Left lung (tissue), 10 donors: ENCODE data around the gene GRM7. TPM values are rescaled to one million over a fixed set of nuclear protein-coding genes. Genes with fewer than 3 reads are reported as not detected.

ENCODE experiments used
- ATAC-seq: fragments of 200-7000 bp; cut with Tn5 transposase; one replicate; pipeline ENCODE4 v1.9.1; 2020; ENCODE audit warnings: moderate library complexity
- DNase-seq, 4 donors: peaks; one replicate each; pipeline ENCODE4 v3.0.0-alpha.2; 2013 to 2020
- H3K27ac ChIP-seq, 2 donors: fragments of 200-600 bp; sonication (generic) in 1 of 2; one replicate each; pipeline versions ENCODE4 v1.5.0 to v1.8.0; 2020 to 2021
- H3K27me3 ChIP-seq, 2 donors: fragments of 200-600 bp; sonication (generic) in 1 of 2; one replicate each; pipeline versions ENCODE4 v1.5.0 to v1.8.0; 2020 to 2021
- H3K36me3 ChIP-seq, 2 donors: fragments of 200-600 bp; sonication (generic) in 1 of 2; one replicate each; pipeline versions ENCODE4 v1.5.0 to v1.8.0; 2020 to 2021
- H3K4me1 ChIP-seq, 2 donors: fragments of 200-600 bp; one replicate each; pipeline ENCODE4 v1.8.0; 2021
- H3K4me3 ChIP-seq, 2 donors: fragments of 200-600 bp; sonication (generic) in 1 of 2; one replicate each; pipeline versions ENCODE4 v1.5.0 to v1.8.0; 2020 to 2021; ENCODE audit warnings: mild to moderate bottlenecking in 1 of 2
- H3K9me3 ChIP-seq, 2 donors: fragments of 200-600 bp; sonication (generic) in 1 of 2; one replicate each; pipeline versions ENCODE4 v1.5.0 to v1.8.0; 2020 to 2021
- intact Hi-C, 2 donors: fragments of 100-400 bp; cut with DNase I; formaldehyde crosslinking; loops; one replicate each; pipeline versions ENCODE4 v1.11.2 to v1.14.2; 2022
- polyA plus RNA-seq, 6 donors: library from polyadenylated mRNA; unstranded; fragments of 120-200 nt; gene quantifications; one replicate each; pipeline ENCODE4 v1.2.1, GENCODE V29; 2013; ENCODE audit not compliant: insufficient read length in 6 of 6
- total RNA-seq, 2 donors: library from RNA; stranded (reverse); fragmentation: NEBNext Ultra II Directional; extraction: Animal tissue kit (Norgen Biotek cat#: 25700); gene quantifications; one replicate each; pipeline ENCODE4 v1.2.1, GENCODE V29; 2021
- TF ChIP-seq, protein P1 (sequence below), 2 donors: fragments of 200-600 bp; sonication (generic) in 1 of 2; IDR thresholded peaks; one replicate each; pipeline versions ENCODE4 v1.5.0 to v1.8.0; 2021; ENCODE audit warnings: antibody characterized with exemption in 2 of 2
- donor health status: DM: no; HTN: yes; CAD: no.
- donor health status: DM: no; HTN: no; CAD: no.

The GRM7 gene
- total and polyA plus RNA-seq, 8 donors: 0.04 to 0.72 (median 0.27) TPM

GRCh38 chr3:7158516-7158915 is 297.6 kb downstream of the GRM7 start:
- no peaks in the 10 kb centered on the region for H3K36me3 ChIP-seq
- no peak for DNase-seq
- no peak for ATAC-seq
- TF ChIP-seq, protein P1, sequence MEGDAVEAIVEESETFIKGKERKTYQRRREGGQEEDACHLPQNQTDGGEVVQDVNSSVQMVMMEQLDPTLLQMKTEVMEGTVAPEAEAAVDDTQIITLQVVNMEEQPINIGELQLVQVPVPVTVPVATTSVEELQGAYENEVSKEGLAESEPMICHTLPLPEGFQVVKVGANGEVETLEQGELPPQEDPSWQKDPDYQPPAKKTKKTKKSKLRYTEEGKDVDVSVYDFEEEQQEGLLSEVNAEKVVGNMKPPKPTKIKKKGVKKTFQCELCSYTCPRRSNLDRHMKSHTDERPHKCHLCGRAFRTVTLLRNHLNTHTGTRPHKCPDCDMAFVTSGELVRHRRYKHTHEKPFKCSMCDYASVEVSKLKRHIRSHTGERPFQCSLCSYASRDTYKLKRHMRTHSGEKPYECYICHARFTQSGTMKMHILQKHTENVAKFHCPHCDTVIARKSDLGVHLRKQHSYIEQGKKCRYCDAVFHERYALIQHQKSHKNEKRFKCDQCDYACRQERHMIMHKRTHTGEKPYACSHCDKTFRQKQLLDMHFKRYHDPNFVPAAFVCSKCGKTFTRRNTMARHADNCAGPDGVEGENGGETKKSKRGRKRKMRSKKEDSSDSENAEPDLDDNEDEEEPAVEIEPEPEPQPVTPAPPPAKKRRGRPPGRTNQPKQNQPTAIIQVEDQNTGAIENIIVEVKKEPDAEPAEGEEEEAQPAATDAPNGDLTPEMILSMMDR (IDR thresholded peaks at IDR 0.05): no peak
- H3K9me3 ChIP-seq: no peaks in the 10 kb centered on the region
- H3K27me3 ChIP-seq: no peaks in the 10 kb centered on the region
- intact Hi-C loops: no loop called here
- H3K27ac ChIP-seq: no peak overlapping the region
- no peaks in the 10 kb centered on the region for H3K4me1 ChIP-seq
- H3K4me3 ChIP-seq: no peak overlapping the region

DNA sequence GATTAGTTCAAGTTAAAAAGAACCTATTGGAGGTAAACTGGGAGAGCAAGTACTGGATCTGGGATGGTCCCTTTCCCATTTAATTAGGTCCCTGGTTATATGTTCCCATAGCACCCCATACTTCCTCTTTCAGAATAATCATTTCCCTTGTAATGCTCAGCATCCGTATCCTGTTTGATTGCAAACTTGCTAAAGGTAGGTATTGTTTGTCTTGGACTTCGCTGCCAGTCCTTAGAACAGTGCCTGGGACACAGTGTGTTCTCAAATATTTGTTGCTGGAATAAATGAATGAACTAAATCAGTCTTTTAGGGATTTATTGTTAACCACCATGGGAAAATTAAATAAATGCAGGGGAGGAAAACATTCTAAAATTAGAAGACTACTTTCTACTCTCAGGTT is 299.8 kb downstream of the GRM7 start:
- Histone ChIP-seq H3K36me3 (no peaks in the 10 kb centered on the region), H3K4me1 (no peaks in the 10 kb centered on the region), H3K27ac (no peak overlapping the region), H3K9me3 (no peaks in the 10 kb centered on the region), H3K27me3 (no peaks in the 10 kb centered on the region), H3K4me3 (no peak overlapping the region)
- ATAC-seq (no peak), DNase-seq (no peak)
- intact Hi-C loops: no loop called here
- TF ChIP-seq, protein P1 (IDR thresholded peaks at IDR 0.05): no peak

GRCh38 chr3:7166460-7166859 is 305.5 kb downstream of the GRM7 start:
- H3K4me3 ChIP-seq: no peak overlapping the region
- DNase-seq (peak in 2 of 4 donors; percentile 28 to 45), ATAC-seq (no peak)
- H3K27ac ChIP-seq: no peak overlapping the region
- H3K4me1 ChIP-seq: no peaks in the 10 kb centered on the region
- no peaks in the 10 kb centered on the region for H3K36me3 ChIP-seq
- TF ChIP-seq, protein P1 (IDR thresholded peaks at IDR 0.05): no peak
- intact Hi-C loops: no loop called here
- peaks cover 0 to 6% of the 10 kb centered on the region in 2 donors for H3K9me3 ChIP-seq
- H3K27me3 ChIP-seq: no peaks in the 10 kb centered on the region

GRCh38 chr3:7171493-7171892 is 310.6 kb downstream of the GRM7 start:
- Histone ChIP-seq H3K4me3 (no peak overlapping the region), H3K9me3 (peaks cover 0 to 6% of the 10 kb centered on the region in 2 donors), H3K36me3 (no peaks in the 10 kb centered on the region), H3K4me1 (no peaks in the 10 kb centered on the region), H3K27me3 (no peaks in the 10 kb centered on the region), H3K27ac (no peak overlapping the region)
- ATAC-seq (no peak), DNase-seq (no peak)
- TF ChIP-seq, protein P1 (IDR thresholded peaks at IDR 0.05): no peak
- intact Hi-C loops: no loop called here

DNA sequence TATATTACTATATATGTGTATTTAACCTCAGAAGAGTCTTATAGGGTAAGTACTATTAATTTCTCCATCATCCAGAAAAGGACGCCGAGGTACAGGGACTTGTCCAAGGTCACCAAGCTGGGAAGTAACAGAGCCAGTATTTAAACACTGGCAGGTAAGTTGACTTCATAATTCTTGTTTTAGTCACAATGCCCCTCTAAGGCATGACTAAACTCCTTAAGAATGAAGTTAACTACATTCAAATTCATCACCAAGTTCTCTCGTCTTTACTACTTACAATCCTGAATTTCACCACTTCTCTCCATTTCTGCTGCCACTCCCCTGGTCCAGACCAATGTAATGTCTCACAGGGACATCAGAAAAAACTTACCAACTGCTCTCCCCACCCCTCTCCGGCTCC is 312.1 kb downstream of the GRM7 start:
- TF ChIP-seq, protein P1 (IDR thresholded peaks at IDR 0.05): no peak
- DNase-seq (no peak), ATAC-seq (no peak)
- Histone ChIP-seq H3K9me3 (no peaks in the 10 kb centered on the region), H3K36me3 (no peaks in the 10 kb centered on the region), H3K27ac (no peak overlapping the region), H3K4me3 (no peak overlapping the region), H3K27me3 (no peaks in the 10 kb centered on the region), H3K4me1 (no peaks in the 10 kb centered on the region)
- intact Hi-C loops: no loop called here
